ENCODE results near the gene TRERF1.

Gene TRERF1

GRCh38 chr6:42294759-42295158, 157.0 kb downstream of the TRERF1 start:
- TF ChIP-seq CTCF (IDR thresholded peaks at IDR 0.05; ENCODE audit: extremely low read depth, missing control alignments) = no peak
- DNase-seq (ENCODE audit: low spot score) = no peak

GRCh38 chr6:42293386-42293977, 158.2 kb downstream of the TRERF1 start:
- DNase-seq (ENCODE audit: low spot score) = no peak
- TF ChIP-seq CTCF (IDR thresholded peaks at IDR 0.05; ENCODE audit: extremely low read depth, missing control alignments) = no peak

- TF ChIP-seq CTCF (IDR thresholded peaks at IDR 0.05; ENCODE audit: extremely low read depth, missing control alignments) = no peak
- DNase-seq (ENCODE audit: low spot score) = no peak
Observed at GRCh38 chr6:42292004-42292740, 159.6 kb downstream of the TRERF1 start.

GRCh38 chr6:42287756-42288155, 164.0 kb downstream of the TRERF1 start:
- no peak for DNase-seq (ENCODE audit: low spot score)
- no peak for TF ChIP-seq CTCF (IDR thresholded peaks at IDR 0.05; ENCODE audit: extremely low read depth, missing control alignments)

- no peak for DNase-seq (ENCODE audit: low spot score)
- TF ChIP-seq CTCF (IDR thresholded peaks at IDR 0.05; ENCODE audit: extremely low read depth, missing control alignments) = no peak
Observed at GRCh38 chr6:42281570-42281969, 170.2 kb downstream of the TRERF1 start.

- no peak for TF ChIP-seq CTCF (IDR thresholded peaks at IDR 0.05; ENCODE audit: extremely low read depth, missing control alignments)
- no peak for DNase-seq (ENCODE audit: low spot score)
Observed at GRCh38 chr6:42280966-42281533, 170.7 kb downstream of the TRERF1 start.

- no peak for TF ChIP-seq CTCF (IDR thresholded peaks at IDR 0.05; ENCODE audit: extremely low read depth, missing control alignments)
- DNase-seq (ENCODE audit: low spot score) = no peak
Observed at GRCh38 chr6:42279966-42280629, 171.6 kb downstream of the TRERF1 start.
